HG03135 (cell line): ENCODE data around the gene COL11A2.

ENCODE experiments used
- ATAC-seq: cut with Tn5 transposase; IDR thresholded peaks from one replicate; pipeline ENCODE4 v1.9.1; 2021; ENCODE audit warnings: mild to moderate bottlenecking, moderate library complexity; ENCODE audit not compliant: unreplicated experiment

COL11A2 gene

DNA sequence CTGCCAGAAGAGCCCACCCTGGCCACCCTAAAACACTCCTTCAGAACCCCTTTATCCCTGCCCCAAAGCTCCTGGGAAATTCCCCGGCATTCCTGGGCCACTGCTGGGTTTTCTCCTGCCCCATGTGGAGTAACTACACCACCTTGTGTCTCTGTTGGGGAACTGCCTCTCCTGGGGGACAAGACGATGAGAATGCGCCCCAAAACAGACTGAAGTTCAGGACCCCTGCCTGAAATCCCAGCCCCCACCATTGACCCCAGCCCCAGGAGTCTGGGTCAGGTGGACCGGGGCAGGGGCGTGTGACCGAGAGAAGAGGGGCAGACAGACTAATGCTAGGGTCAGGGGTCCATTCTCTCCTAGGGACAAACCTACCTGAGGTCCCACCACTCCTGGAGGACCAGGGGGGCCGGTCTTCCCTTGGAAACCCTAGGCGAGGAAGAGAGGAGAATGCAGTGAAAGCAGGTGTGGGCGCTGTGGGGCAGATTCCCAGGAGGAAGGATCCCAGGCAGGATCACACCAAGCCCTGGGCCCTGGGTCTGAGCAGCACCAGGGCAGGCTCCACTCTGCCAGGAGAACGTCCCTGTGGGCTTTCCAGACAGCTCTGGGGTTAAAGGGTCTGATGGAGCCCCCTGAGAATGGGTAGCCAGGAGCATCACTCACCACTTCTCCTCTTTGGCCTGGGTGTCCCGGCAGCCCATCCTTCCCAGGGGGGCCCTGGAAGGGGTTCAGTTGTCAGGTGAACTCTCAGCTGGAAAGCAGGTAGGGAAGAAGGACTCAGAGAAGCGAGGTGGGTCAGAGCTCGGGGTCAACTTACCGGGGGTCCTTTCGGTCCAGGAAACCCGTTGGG is 19.4 kb downstream of the COL11A2 start:
- ATAC-seq = no peak

DNA sequence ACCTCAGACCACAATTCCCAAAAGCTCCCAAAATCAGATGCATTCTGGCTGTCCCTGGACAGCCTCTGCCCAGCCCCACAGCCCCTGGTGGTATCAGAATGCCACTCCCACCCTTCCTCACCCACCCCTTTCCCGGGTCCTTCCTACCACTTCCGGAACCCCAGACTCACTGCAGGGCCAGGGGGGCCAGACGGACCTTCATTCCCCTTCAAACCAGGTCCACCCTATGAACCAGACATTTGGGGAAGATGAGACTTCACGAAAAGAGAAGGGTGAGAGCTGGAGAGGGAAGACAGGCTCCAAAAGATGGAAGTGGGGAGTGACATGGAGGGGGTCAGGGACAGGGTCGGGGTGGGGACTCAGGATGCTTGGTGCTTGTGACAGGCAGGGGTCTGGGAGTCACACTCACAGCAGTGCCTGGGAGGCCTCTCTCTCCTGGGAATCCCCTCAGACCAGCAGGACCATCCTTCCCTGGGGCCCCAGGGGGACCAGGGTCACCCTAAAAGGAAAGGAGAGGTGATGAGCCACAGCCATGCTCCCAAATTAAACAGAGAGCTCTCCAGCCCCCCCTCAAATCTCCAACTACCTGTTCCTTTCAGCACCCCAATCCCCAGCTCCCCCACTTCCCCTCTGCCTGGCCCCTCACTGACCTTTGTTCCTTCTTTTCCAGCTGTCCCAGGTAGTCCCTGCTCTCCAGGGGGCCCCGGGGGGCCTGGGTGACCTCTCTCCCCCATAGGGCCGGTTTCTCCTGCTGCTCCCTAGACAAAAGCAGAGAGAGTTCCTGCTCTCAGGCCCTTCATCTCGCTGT is 20.2 kb downstream of the COL11A2 start:
- no peak for ATAC-seq

DNA sequence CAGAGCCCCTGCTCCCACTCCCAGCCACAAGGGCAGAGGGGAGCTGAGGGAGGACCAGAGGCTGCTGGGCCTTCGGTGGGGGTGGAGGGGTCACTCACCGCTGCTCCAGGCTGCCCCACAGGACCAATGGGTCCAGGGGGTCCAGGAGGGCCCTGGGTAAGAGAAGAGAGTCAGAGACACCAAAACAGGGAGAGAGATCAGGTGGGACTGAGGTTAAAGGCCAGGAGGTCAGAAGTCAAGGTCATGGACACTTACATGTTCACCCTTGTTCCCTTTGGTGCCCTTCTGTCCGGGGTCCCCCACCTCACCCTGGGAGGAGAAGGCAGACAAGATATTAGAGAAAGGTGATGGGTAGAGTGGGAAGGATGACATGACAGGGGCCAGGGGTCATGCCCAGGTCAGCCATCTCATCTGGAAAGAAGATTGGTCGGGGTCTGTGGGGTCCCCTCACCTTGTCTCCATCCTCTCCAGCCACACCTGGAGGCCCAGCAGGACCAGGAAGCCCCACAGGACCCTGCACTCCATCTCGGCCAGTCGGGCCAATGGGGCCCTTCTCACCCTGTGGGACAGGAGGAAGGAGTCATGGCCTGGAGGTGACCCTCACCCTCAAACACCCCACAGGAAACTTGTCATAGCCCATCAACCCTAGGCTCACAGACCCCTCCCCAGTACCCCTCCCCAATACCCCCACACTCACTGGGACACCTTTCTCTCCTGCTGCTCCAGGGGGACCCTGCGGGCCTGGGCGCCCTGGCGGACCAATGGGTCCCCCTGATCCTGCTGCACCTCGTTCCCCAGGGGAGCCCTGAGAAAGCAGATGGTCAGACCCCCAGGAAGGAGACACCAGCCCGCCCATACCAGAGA is 21.0 kb downstream of the COL11A2 start:
- no peak for ATAC-seq

- no peak for ATAC-seq
Measured at GRCh38 chr6:33170176-33171015, 21.9 kb downstream of the COL11A2 start.

- no peak for ATAC-seq
Measured at GRCh38 chr6:33169291-33170175, 22.7 kb downstream of the COL11A2 start.

GRCh38 chr6:33168639-33169038 is 23.6 kb downstream of the COL11A2 start:
- no peak for ATAC-seq

GRCh38 chr6:33168284-33168601 is 24.0 kb downstream of the COL11A2 start:
- ATAC-seq = no peak

DNA sequence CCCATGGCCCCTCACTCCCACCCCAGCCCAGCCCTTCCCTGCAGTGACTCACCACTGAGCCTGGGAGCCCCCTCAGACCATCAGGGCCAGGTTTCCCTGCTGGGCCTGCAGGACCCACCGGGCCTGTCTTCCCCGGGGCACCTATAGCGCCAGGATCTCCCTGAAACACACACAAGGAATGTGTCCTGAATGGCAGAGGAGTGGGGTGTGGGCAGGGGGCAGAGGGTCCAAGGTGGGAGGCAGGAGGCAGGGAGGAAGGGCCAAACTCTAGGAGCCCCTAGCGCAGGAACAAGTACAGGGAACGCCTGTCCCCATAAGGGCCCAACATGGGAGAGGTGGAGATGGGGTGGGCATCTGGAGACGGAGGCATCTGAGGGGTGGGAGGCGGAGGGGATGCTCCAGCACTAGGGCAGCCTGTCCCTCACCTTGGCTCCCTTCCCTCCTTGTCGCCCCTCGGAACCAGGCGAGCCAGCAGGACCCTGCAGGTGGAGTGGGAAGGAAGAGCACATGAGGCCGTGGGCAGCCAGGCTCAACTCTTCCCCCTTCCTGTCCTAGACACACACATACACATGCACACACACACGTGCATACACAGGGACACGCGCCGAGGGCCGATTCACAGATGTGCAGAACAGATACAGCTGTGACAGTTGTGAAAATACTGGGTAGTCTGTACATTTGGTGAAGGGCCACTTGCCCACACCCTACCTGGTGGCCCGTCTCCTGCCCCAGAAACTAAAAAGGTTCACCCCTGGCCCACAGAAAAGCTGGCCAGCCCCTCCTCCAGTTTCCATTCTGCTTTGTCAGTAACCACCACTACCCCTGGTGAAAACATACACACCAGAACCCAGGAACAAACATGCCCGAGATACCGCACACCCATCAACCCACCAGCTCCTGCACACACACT is 24.6 kb downstream of the COL11A2 start:
- no peak for ATAC-seq

DNA sequence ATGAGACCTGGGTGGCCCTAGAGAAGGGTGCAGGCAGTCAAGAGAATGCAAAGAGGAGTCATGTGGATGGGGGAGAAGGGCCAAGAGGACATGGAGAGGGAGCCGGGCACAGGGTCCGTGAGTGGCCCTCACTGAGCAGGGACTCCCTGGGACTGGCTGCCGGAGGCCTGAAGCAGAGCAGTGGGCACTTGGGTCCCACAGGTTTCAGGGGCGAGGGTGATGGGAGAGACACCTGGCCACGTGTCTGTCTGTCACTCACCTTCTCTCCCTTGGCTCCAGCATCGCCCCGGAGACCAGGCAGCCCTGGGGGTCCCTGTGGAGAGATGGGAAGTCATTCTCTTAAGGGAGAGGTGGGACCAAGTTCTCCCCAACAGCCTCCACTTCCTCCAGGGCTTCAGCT is 25.5 kb downstream of the COL11A2 start:
- ATAC-seq = no peak

DNA sequence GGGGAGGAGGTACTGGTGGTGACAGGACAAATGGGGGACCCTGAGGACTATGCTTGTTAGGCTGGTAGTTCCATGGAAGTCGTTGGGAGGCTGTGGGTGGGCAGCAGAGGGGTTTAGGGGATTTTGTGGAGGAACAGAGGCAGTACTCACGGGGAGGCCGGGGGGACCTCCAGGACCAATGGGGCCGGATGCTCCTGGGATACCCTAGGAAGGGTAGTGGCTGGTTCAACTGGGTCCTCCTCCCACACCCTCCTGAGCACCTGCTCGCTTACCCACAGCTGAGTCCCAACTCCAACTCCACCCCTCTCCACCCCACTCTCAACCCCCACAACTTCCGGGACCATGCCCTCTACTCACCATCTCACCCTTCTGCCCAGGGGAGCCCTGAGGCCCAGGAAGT is 25.9 kb downstream of the COL11A2 start:
- no peak for ATAC-seq

DNA sequence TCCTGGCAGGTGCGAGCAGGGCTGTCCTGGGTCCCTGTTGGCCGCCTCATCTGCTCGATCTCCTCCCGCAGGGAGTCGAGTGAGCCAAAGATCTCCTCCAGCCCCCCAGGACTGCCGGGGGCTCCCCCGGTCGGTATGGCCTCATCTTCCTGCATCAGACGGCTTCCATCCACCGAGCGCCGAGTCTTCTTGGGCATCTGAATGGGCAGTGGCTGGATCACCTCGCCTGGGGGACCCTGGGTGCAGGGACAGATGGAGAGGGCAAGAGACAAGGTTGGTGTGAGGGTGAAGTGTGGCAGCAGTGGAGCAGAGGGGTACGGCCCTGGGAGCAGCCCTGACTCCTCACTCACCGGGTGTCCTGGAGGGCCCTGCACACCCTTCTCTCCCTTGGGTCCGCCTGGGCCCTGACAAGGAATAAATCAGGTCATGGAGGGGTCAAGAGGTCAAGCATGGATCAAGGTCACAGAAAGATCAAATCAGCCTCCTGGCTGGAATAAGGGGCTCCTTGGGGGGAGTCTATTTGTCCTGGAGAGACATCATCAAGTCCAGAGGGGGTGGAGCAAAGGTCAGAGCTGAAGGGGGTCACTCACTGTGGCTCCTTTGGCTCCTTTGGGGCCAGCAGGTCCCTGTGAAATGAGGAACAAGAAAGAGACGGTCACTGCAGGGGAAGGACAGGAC is 26.5 kb downstream of the COL11A2 start:
- ATAC-seq = no peak

- ATAC-seq = no peak
Measured at GRCh38 chr6:33164665-33165373, 27.4 kb downstream of the COL11A2 start.

GRCh38 chr6:33164176-33164575 is 28.1 kb downstream of the COL11A2 start:
- no peak for ATAC-seq

DNA sequence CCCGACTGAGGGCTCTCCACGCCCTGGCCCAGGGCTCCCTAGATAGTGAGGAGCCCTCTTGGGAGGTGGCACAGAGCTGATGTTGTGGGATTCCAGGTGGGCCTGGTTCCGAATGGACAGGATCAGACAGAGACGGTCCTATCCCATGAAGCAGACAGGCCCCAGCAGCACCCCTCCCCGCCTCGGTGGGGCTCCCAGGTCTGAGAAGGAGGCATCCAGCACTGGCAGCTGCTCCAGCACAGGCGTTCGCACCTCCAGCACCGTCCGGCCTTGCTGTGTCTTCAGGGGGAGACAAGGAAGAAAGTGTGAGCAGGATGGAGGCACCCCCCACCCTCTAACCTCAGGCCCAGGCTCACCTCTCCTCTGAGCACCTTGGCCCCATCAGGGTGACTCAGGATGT is 28.7 kb downstream of the COL11A2 start:
- no peak for ATAC-seq

GRCh38 chr6:33161354-33162331 is 30.6 kb downstream of the COL11A2 start:
- ATAC-seq = no peak

DNA sequence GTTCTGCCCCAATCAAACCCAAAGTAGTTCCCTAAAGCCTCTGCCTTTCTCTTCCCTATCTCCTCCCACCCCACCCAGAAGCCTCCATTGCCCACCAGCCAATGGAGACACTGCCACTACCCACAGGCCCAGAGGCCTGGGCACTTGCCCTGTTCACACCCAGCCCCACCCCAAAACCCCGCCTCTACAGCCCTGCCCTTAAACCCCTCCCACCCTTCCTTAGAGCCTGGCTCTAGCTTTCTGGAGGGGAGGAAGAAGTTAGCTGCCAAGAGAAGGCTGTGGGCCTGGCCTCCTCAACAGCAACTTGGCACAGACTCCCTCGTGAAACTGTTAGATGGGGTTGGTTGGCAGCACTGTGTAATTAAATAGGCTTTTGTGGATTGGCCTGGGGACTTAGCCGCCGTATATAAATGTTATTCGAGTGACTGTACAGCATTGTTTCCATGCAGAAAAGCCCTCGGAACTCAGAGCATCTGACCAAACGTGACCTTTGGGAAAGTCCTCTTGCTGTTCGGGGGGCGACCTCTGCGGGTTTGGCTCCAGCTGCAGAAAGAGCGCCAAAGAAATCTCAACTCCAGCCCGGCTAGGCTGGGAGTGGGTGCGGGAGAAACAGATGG is 31.4 kb downstream of the COL11A2 start:
- ATAC-seq = no peak
